OCI-M1 (cell line): ENCODE results near the gene PDE8A.

Experiments used
- DNase-seq: peaks from one replicate; lab custom pipeline; 2025; lab: John Stamatoyannopoulos, UW

The PDE8A gene

GRCh38 chr15:85034276-85034675 lies 52.6 kb downstream of the PDE8A start:
- DNase-seq: no peak

DNA sequence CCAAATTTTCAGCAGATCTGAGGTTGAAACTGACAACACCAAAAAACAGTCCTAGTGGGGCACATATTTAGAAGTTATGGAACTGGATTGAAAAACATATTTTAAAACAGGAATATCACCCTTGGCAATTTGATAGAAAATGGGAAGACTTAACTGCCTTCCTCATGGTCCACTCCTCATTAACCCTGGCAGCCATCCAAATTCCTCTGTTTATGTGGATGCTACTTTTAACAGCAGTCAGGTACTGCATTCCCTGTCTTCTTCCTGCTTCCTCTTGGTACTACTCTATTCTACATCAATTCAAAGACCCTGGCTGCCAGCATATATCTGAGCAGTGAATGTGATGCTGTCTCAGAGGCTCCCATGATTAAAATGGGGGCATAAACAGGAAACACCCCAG lies 54.3 kb downstream of the PDE8A start:
- no peak for DNase-seq

DNA sequence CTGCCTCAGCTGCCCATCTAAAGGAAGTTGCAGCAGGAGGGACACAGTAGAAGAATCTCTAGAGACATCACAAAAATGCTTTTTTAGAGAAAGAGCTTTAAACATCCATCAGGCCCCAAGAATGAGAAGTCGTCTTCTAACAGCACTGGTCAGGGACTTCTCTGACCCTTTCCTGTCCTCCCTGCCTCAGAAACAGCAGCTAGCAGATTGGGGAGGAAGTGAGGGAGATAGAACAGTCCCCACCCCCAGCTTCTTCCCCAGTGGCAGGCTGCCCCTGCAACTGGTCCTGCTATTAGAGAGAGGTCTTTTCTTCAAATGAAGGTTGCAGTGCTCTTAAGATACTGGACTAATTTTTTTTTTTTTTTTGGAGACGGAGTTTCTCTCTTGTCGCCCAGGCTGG lies 55.1 kb downstream of the PDE8A start:
- DNase-seq: no peak

- DNase-seq: no peak
Measured at GRCh38 chr15:85037641-85038040, 56.0 kb downstream of the PDE8A start.

DNA sequence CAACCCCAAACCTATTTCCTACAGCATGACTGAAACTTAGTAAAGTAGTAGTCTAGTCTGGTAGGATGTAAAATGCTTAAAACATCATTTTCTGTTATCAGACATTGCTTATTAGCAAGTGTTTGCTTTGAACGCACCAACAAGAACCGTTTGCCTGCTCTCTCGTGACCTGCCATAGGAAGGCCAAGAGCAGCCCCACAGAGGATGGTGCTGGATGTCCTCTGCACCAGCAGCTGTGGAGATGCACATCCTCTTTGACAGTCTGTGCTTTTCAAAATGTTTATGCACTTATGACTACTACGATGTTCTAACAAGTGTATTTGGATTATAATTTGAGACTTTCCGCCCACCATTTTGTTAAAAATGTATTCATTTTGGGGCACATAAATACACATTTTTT lies 59.6 kb downstream of the PDE8A start:
- no peak for DNase-seq

DNA sequence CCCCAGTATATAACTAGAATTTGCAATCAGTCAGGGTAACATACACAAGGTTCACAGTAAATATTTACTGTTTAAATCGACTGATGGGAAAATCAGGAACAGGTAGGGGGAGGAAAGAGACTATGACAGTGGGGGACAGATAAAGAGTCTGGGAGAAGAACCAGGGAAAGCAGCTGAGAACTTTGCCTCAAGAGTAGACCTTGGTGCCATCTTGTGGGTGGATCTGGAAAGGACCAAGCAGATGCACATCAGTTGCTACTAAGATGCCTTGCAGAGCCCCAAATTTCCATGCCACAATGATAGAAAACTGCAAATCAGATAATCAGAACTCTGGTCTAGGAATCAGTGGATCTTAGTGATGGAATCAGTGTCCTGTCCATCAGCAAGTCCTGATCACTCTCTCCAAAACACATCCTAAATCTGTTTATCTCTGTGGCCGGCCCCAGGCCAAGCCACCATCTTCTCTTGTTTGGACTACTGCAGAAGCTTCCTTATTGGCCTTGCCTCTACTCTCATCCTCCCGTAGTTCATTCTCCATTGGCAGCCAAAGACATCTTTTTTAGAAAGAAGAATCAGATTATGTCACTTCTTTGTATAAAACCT lies 62.7 kb downstream of the PDE8A start:
- peak; percentile 65 for DNase-seq

GRCh38 chr15:85044894-85045293 lies 63.2 kb downstream of the PDE8A start:
- DNase-seq: no peak

GRCh38 chr15:85045615-85046014 lies 64.0 kb downstream of the PDE8A start:
- no peak for DNase-seq

DNA sequence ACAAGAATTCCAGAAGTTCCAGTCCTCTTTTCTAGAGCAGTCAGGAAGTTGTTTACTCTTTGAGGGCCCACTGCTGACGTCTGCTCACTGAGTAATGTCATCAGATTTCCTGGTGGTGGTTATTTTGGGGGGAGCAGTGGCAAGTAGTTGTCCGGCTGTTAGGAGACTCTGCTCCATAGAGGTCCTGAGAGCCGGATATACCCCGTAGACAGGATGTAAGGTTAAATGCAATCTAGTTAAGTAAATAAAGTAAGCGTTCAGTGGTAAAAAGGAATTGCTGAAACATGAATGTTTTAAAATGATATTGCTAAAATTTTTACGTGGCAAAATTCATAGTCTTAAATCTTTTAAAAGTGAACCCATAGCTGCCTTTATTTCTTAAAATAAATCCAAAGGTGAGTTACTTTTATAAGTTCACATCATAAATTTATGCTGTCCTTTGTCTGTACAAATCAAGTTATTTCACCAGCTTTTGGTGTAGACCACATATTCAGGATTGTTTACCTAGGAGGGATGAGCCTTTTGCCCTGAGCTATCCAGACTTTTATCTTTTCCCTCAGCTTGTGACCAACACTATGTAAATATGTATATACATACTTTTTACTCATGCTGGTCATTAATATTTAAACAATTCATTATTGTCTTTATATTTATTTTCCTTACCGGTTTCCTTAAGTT lies 65.8 kb downstream of the PDE8A start:
- no peak for DNase-seq

- DNase-seq: no peak
Measured at GRCh38 chr15:85048430-85048829, 66.8 kb downstream of the PDE8A start.

DNA sequence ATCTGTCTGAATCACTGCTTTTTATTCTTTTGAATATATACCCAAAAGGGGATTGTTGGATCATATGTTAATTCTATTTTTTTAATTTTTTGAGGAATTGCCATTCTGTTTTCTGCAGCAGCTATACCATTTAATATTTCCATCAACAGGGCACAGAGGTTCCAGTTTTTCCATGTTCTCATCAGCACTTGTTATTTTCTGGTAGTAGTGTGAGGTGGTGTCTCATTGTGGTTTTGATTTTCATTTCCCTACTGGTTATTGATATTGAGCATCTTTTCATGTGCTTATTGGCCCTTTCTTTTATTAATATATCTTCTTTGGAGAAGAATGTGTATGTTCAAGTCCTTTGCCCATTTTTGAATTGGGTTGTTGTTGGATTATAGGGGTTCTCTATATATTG lies 68.1 kb downstream of the PDE8A start:
- no peak for DNase-seq

GRCh38 chr15:85059734-85060133 lies 78.1 kb downstream of the PDE8A start:
- no peak for DNase-seq

GRCh38 chr15:85062560-85062959 lies 80.9 kb downstream of the PDE8A start:
- DNase-seq: no peak

DNA sequence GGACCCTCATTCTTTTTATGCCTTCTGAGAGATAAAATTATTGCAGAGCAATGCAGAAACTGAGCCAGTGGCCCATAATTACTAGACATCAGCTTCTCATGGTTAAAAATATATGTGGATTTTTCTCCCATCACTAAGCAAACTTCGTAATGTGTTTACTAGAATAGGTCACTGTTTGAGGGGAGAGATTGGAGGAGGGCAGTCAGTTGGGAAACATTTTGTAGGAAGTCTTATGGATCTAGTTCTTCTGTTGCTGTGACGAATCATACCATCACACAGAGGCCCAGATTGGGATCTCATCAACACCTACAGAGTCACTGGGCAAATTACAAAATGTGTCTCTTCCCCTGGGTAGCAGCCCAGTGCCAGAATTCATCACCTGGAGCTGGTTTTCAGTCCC lies 81.4 kb downstream of the PDE8A start:
- no peak for DNase-seq

DNA sequence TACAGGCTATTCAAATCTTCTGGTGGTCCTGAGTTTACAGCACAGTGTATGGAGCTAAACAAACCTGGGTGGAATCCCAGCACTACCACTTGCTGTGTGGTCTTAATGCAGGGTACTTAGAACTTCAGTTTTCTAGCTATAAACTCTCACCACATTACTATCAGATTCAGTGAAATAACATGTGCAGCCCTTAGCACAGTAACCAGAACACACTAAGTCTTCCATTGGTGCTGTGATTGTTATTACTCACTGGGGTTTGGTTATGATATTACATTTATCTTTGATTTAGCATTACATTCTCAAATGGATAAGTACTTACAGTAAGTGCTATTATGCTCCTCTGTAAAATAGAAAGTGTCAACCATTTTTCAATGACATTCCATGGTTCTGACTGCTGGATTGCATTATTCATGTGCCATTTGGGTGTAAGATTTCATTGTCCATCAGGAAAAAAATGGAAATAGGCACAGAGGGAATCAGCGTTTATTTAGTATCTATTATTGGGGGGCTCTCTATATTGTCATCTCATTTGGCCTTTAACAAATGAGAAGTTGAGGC lies 81.9 kb downstream of the PDE8A start:
- no peak for DNase-seq

DNA sequence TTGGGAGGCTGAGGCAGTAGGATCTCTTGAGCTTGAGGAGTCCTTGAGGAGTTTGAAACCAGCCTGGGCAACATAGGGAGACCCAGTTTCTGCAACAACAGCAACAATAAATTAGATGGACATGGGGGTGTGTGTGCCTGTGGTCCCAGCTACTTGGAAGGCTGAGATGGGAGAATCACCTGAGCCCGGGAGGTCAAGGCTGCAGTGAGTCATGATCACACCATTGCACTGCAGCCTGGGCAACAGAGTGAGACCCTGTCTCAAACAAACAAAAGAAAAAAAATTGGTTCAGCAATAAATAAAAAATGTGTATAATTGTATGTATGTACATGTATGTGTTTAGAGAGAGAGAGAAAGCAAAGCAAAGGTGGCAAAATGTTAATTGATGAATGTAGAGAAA lies 83.1 kb downstream of the PDE8A start:
- no peak for DNase-seq

DNA sequence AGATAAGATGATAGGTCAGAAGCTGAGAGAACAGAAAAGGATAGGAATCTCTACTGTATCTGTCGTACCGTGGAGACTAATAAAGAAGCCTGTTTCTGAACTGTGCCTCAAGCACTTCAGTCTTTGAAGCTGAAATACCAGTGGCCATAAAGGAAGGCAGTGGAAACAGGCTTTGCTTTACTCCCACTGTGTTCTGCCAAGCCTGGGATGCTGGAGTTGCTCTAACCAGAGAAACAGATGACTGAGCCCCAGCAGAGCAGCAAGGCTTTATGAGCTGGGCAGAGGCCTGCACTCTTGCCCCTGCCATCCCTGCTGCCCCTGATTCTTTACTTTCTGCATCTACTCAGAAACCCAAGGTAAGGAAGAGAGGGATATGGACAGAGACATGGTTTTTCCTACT lies 89.4 kb downstream of the PDE8A start:
- no peak for DNase-seq

DNA sequence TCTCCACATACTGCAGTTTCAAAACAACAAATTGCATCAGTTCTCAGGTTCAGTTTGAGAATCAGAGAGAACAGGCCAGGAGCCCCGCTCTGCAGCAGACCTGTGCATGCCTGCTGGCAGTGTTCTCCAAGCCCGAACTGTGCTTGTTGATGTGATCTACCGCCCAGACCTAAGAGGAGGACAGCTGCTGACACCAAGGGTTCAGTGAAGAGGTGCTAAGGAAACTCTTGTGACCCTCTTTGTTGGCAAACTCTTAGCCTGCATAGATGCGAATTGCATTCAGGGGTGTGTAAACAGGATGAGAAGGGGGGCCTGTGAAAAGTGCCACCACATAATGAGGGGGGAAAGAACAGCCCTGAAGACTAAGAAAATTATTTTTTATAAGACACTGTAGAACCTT lies 89.8 kb downstream of the PDE8A start:
- no peak for DNase-seq

DNA sequence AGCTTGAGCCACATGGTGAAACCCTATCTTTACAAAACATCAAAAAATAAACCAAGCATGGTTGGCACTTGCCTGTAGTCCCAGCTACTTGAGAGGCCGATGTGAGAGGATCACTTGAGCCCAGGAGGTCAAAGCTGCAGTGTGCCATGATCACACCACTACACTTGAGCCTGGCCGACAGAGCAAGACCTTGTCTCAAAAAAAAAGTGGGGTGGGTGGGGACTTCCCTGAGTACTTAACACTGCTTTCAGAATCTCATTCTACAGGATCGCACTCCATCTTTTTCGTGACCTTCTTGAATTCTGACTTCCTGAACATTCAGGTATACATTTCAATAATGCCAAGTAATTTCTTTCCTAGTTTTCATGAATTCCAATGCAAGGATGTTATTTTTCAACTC lies 91.3 kb downstream of the PDE8A start:
- no peak for DNase-seq

- no peak for DNase-seq
Measured at GRCh38 chr15:85073556-85074194, 92.0 kb downstream of the PDE8A start.

DNA sequence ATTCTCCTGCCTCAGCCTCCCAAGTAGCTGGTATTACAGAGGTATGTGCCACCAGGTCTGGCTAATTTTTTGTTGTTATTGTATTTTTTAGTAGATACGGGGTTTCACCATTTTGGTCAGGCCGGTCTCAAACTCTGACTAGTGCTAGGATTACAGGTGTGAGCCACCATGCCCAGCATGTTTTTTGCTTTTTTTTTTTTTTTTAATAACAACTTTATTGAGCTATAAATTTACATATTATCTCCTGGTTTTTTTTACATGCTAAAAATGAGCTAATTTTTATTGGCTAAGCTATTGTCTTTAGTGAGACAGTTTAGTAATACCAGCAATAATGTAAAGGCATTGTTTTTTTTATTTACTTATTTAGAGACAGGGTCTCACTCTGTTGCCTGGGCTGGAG lies 105.2 kb downstream of the PDE8A start:
- no peak for DNase-seq

DNA sequence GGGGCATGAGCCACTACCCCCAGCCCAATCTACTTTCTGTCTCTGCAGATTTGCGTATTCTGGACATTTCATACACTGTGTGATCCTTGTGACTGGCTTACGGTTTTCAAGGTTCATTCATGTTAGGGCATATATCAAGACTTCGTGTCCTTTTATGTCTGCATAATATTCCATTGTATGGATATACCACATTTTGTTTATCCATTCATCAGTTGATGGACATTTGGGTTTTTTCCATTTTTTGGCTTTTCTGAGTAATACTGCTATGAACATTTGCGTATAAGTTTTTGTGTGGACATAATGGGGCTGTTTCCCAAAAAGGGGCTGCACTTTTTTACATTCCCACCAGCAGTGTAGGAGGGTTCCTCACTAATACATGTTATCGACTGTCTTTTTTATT lies 106.6 kb downstream of the PDE8A start:
- no peak for DNase-seq

GRCh38 chr15:85089929-85090597 lies 108.4 kb downstream of the PDE8A start:
- no peak for DNase-seq
